SU-DHL-6 (cell line): ENCODE measurements around the gene CEACAM16.

ENCODE experiments used
- EZH2phosphoT487 ChIP-seq: fragments of 200-600 bp; sonication (generic), shearing (Covaris generic); conservative IDR thresholded peaks from 2 replicates; pipeline ENCODE4 v1.6.1; 2018; ENCODE audit warnings: mild to moderate bottlenecking, antibody characterized with exemption, low read length, moderate library complexity, mixed read lengths
- TF ChIP-seq, protein P1 (sequence below): fragments of 200-600 bp; sonication (generic); IDR thresholded peaks from one replicate; pipeline ENCODE4 v1.5.1; 2017; ENCODE audit warnings: antibody characterized with exemption, mild to moderate bottlenecking, low read length, moderate library complexity; ENCODE audit not compliant: insufficient read depth, poor library complexity, severe bottlenecking

DNA sequence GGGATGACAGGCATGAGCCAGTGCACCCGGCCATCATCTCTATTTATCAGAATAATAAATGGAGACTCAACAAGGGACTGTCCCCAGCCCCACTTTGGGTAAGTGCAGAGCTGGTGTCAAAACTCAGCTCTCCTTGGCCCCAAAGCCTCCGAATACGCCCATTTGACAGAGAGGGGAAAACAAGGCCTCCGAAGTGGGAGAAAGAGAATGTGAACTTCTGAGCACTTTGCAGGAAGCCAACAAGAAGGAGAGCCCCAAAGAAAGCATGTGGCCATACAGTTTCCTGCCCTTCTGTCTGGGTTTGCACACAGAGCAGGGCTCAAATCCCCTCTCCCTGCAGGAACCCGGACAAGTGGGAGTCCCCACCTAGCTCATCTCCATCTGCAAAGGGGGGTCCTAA is 1.6 kb downstream of the CEACAM16 start:
- TF ChIP-seq, protein P1, sequence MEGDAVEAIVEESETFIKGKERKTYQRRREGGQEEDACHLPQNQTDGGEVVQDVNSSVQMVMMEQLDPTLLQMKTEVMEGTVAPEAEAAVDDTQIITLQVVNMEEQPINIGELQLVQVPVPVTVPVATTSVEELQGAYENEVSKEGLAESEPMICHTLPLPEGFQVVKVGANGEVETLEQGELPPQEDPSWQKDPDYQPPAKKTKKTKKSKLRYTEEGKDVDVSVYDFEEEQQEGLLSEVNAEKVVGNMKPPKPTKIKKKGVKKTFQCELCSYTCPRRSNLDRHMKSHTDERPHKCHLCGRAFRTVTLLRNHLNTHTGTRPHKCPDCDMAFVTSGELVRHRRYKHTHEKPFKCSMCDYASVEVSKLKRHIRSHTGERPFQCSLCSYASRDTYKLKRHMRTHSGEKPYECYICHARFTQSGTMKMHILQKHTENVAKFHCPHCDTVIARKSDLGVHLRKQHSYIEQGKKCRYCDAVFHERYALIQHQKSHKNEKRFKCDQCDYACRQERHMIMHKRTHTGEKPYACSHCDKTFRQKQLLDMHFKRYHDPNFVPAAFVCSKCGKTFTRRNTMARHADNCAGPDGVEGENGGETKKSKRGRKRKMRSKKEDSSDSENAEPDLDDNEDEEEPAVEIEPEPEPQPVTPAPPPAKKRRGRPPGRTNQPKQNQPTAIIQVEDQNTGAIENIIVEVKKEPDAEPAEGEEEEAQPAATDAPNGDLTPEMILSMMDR = no peak
- TF ChIP-seq EZH2phosphoT487 = no peak
